Erythroblast (primary cell): Measurements from ENCODE around the gene USP12.
"Not testable (repeated sequence)": the region's sequence is repeated elsewhere in the genome, so short reads cannot be mapped to it uniquely, and the experiment has no call there.

Experiments used
- DNase-seq, 2 experiments: peaks; one replicate each; lab custom pipeline; 2025; lab: John Stamatoyannopoulos, UW
- GATA1 ChIP-seq: IDR thresholded peaks from 2 replicates; pipeline ENCODE4 v1.6.1; 2011; ENCODE audit warnings: low read depth, mild to moderate bottlenecking, control low read depth, low read length, moderate library complexity
- POLR2A ChIP-seq: IDR thresholded peaks from 2 replicates; pipeline ENCODE4 v1.6.1; 2011; ENCODE audit warnings: mild to moderate bottlenecking, low read length

The USP12 gene

GRCh38 chr13:27151798-27152599, 19.6 kb downstream of the USP12 start:
- DNase-seq = no peak
- TF ChIP-seq POLR2A (no peak), GATA1 (no peak)

GRCh38 chr13:27149702-27150101, 21.9 kb downstream of the USP12 start:
- TF ChIP-seq POLR2A = no peak
- no peak for TF ChIP-seq GATA1
- DNase-seq = no peak

GRCh38 chr13:27148900-27149299, 22.7 kb downstream of the USP12 start:
- no peak for DNase-seq
- no peak for TF ChIP-seq GATA1
- TF ChIP-seq POLR2A = no peak

- TF ChIP-seq POLR2A (no peak), GATA1 (no peak)
- DNase-seq = no peak
Measured at GRCh38 chr13:27147530-27148170, 24.0 kb downstream of the USP12 start.

- DNase-seq = peak in 1 of 2 experiments; percentile 21
- TF ChIP-seq GATA1 (no peak), POLR2A (no peak)
Measured at GRCh38 chr13:27141746-27142145, 29.9 kb downstream of the USP12 start.

- not testable (repeated sequence) for DNase-seq
Measured at GRCh38 chr13:27141159-27141558, 30.5 kb downstream of the USP12 start.

GRCh38 chr13:27140060-27140459, 31.6 kb downstream of the USP12 start:
- TF ChIP-seq POLR2A = no peak
- no peak for TF ChIP-seq GATA1
- no peak for DNase-seq

- TF ChIP-seq GATA1 (no peak), POLR2A (no peak)
- no peak for DNase-seq
Measured at GRCh38 chr13:27139565-27139964, 32.0 kb downstream of the USP12 start.

GRCh38 chr13:27138457-27139093, 33.0 kb downstream of the USP12 start:
- TF ChIP-seq POLR2A (no peak), GATA1 (no peak)
- peak; percentile 47 to 83 for DNase-seq

- DNase-seq = peak; percentile 16 to 31
- TF ChIP-seq GATA1 (no peak), POLR2A (no peak)
Measured at GRCh38 chr13:27137759-27138158, 33.9 kb downstream of the USP12 start.

- TF ChIP-seq POLR2A (no peak), GATA1 (no peak)
- DNase-seq = no peak
Measured at GRCh38 chr13:27135023-27135422, 36.6 kb downstream of the USP12 start.

- no peak for DNase-seq
- TF ChIP-seq GATA1 (no peak), POLR2A (no peak)
Measured at GRCh38 chr13:27133889-27134288, 37.7 kb downstream of the USP12 start.

- TF ChIP-seq POLR2A = no peak
- TF ChIP-seq GATA1 = no peak
- DNase-seq = no peak
Measured at GRCh38 chr13:27132538-27132937, 39.1 kb downstream of the USP12 start.

GRCh38 chr13:27131906-27132305, 39.7 kb downstream of the USP12 start:
- TF ChIP-seq GATA1 (no peak), POLR2A (no peak)
- DNase-seq = no peak
